ENCODE measurements around the gene TSPAN11.
"Not testable (repeated sequence)": the region's sequence is repeated elsewhere in the genome, so short reads cannot be mapped to it uniquely, and the experiment has no call there.

Gene TSPAN11

GRCh38 chr12:31007153-31007495, 80.6 kb downstream of the TSPAN11 start:
- no peak for TF ChIP-seq POLR2AphosphoS5 (IDR thresholded peaks at IDR 0.05; ENCODE audit: borderline replicate concordance, low read depth, low read length)
- no peak for TF ChIP-seq EZH2 (IDR thresholded peaks at IDR 0.05)
- no peak for TF ChIP-seq FOXP2 (optimal IDR thresholded peaks at IDR 0.05; ENCODE audit: control extremely low read depth, extremely low read length, insufficient read depth)

GRCh38 chr12:31007636-31008175, 81.2 kb downstream of the TSPAN11 start:
- Histone ChIP-seq H3K36me3 (ENCODE audit: insufficient read depth, low read length) (no peaks in the 10 kb centered on the region), H3K9ac (ENCODE audit: insufficient read length) (no peak overlapping the region), H3K27ac (no peak overlapping the region), H3K4me3 (no peak overlapping the region), H3K9me3 (ENCODE audit: low read depth, low read length) (no peaks in the 10 kb centered on the region)
- TF ChIP-seq EZH2 (IDR thresholded peaks at IDR 0.05), result no peak
- TF ChIP-seq FOXP2 (optimal IDR thresholded peaks at IDR 0.05; ENCODE audit: control extremely low read depth, extremely low read length, insufficient read depth), result no peak
- TF ChIP-seq POLR2AphosphoS5 (IDR thresholded peaks at IDR 0.05; ENCODE audit: borderline replicate concordance, low read depth, low read length), result no peak
- no peak for DNase-seq (ENCODE audit: low read depth, low spot score)

More at GRCh38 chr12:31007153-31007495, 80.6 kb downstream of the TSPAN11 start:
- no peaks in the 10 kb centered on the region for H3K36me3 ChIP-seq (ENCODE audit: insufficient read depth, low read length)
- H3K9me3 ChIP-seq (ENCODE audit: low read depth, low read length), result no peaks in the 10 kb centered on the region
- H3K4me3 ChIP-seq, result no peak overlapping the region
- no peak for DNase-seq (ENCODE audit: low read depth, low spot score)
- H3K9ac ChIP-seq (ENCODE audit: insufficient read length), result no peak overlapping the region
- H3K27ac ChIP-seq, result no peak overlapping the region

GRCh38 chr12:31008241-31008761, 81.8 kb downstream of the TSPAN11 start:
- no peak for DNase-seq (ENCODE audit: low read depth, low spot score)
- TF ChIP-seq FOXP2 (optimal IDR thresholded peaks at IDR 0.05; ENCODE audit: control extremely low read depth, extremely low read length, insufficient read depth) (no peak), POLR2AphosphoS5 (IDR thresholded peaks at IDR 0.05; ENCODE audit: borderline replicate concordance, low read depth, low read length) (no peak), EZH2 (IDR thresholded peaks at IDR 0.05) (no peak)
- H3K9me3 ChIP-seq (ENCODE audit: low read depth, low read length), result no peaks in the 10 kb centered on the region
- no peak overlapping the region for H3K27ac ChIP-seq
- H3K9ac ChIP-seq (ENCODE audit: insufficient read length), result no peak overlapping the region
- H3K4me3 ChIP-seq, result no peak overlapping the region
- H3K36me3 ChIP-seq (ENCODE audit: insufficient read depth, low read length), result no peaks in the 10 kb centered on the region

- Histone ChIP-seq H3K4me3 (no peak overlapping the region), H3K36me3 (ENCODE audit: insufficient read depth, low read length) (no peaks in the 10 kb centered on the region), H3K27ac (no peak overlapping the region), H3K9ac (ENCODE audit: insufficient read length) (no peak overlapping the region), H3K9me3 (ENCODE audit: low read depth, low read length) (no peaks in the 10 kb centered on the region)
- TF ChIP-seq FOXP2 (optimal IDR thresholded peaks at IDR 0.05; ENCODE audit: control extremely low read depth, extremely low read length, insufficient read depth) (no peak), EZH2 (IDR thresholded peaks at IDR 0.05) (no peak), POLR2AphosphoS5 (IDR thresholded peaks at IDR 0.05; ENCODE audit: borderline replicate concordance, low read depth, low read length) (no peak)
- no peak for DNase-seq (ENCODE audit: low read depth, low spot score)
Measured at GRCh38 chr12:31008961-31009840, 82.7 kb downstream of the TSPAN11 start.

- no peak for DNase-seq (ENCODE audit: low read depth, low spot score)
- H3K36me3 ChIP-seq (ENCODE audit: insufficient read depth, low read length), result no peaks in the 10 kb centered on the region
- no peak overlapping the region for H3K4me3 ChIP-seq
- no peak overlapping the region for H3K9ac ChIP-seq (ENCODE audit: insufficient read length)
- H3K9me3 ChIP-seq (ENCODE audit: low read depth, low read length), result no peaks in the 10 kb centered on the region
- TF ChIP-seq FOXP2 (optimal IDR thresholded peaks at IDR 0.05; ENCODE audit: control extremely low read depth, extremely low read length, insufficient read depth), result no peak
- TF ChIP-seq EZH2 (IDR thresholded peaks at IDR 0.05), result no peak
- no peak for TF ChIP-seq POLR2AphosphoS5 (IDR thresholded peaks at IDR 0.05; ENCODE audit: borderline replicate concordance, low read depth, low read length)
- H3K27ac ChIP-seq, result no peak overlapping the region
Measured at GRCh38 chr12:31009976-31010375, 83.4 kb downstream of the TSPAN11 start.

GRCh38 chr12:31011336-31011735, 84.8 kb downstream of the TSPAN11 start:
- Histone ChIP-seq H3K9me3 (ENCODE audit: low read depth, low read length) (no peaks in the 10 kb centered on the region), H3K27ac (no peak overlapping the region), H3K9ac (ENCODE audit: insufficient read length) (no peak overlapping the region), H3K36me3 (ENCODE audit: insufficient read depth, low read length) (no peaks in the 10 kb centered on the region), H3K4me3 (no peak overlapping the region)
- no peak for TF ChIP-seq POLR2AphosphoS5 (IDR thresholded peaks at IDR 0.05; ENCODE audit: borderline replicate concordance, low read depth, low read length)
- DNase-seq (ENCODE audit: low read depth, low spot score), result no peak

GRCh38 chr12:31011746-31012566, 85.4 kb downstream of the TSPAN11 start:
- H3K4me3 ChIP-seq, result no peak overlapping the region
- no peak for DNase-seq (ENCODE audit: low read depth, low spot score)
- TF ChIP-seq FOXP2 (optimal IDR thresholded peaks at IDR 0.05; ENCODE audit: control extremely low read depth, extremely low read length, insufficient read depth) (no peak), EZH2 (IDR thresholded peaks at IDR 0.05) (no peak), POLR2AphosphoS5 (IDR thresholded peaks at IDR 0.05; ENCODE audit: borderline replicate concordance, low read depth, low read length) (no peak)
- H3K9me3 ChIP-seq (ENCODE audit: low read depth, low read length), result no peaks in the 10 kb centered on the region
- H3K9ac ChIP-seq (ENCODE audit: insufficient read length), result no peak overlapping the region
- no peak overlapping the region for H3K27ac ChIP-seq
- no peaks in the 10 kb centered on the region for H3K36me3 ChIP-seq (ENCODE audit: insufficient read depth, low read length)

GRCh38 chr12:31012567-31012891, 86.0 kb downstream of the TSPAN11 start:
- H3K4me3 ChIP-seq; H3K36me3 ChIP-seq (ENCODE audit: insufficient read depth, low read length); H3K9ac ChIP-seq (ENCODE audit: insufficient read length); DNase-seq (ENCODE audit: low read depth, low spot score); H3K27ac ChIP-seq; H3K9me3 ChIP-seq (ENCODE audit: low read depth, low read length): not testable (repeated sequence)
